Measurements from ENCODE around the gene EIF3I. TPM values are rescaled to one million over a fixed set of nuclear protein-coding genes. Genes with fewer than 3 reads are reported as not detected.

Gene EIF3I
- polyA plus RNA-seq, 2 of the 4 experiments (the other 2 are of a cell fraction): 300 to 318 TPM

DNA sequence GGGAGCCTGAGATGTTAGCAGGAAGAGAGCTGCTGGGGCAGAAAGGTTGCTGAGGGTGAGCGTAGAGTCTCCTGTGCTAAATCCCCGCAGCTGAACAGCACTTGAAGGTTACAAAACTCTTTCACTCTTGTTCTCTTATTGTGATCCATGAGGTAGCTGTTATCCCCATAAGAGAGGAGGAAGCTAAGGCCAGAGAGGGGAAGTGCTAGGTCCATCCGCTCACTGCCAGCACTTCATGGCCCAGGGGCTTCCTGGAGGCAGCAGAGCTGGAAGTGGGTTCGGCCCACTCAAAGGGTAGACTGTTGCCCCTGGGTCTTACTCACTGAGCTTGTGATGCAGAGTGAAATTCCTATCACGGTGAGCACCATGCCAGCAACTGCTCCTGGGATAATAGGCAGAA is 5.6 kb upstream of the EIF3I start:
- Histone ChIP-seq H3K4me2 (no peak overlapping the region), H3K4me1 (peaks cover 8% of the 10 kb centered on the region; the same call in 2 of the 3 replicates), H3K9me3 (no peaks in the 10 kb centered on the region), H3K4me3 (no peak overlapping the region), H3K27ac (no peak overlapping the region)
- ChIA-PET POLR2A (interaction anchor here (1.4 to 1.8 kb wide), 3 partner anchors 25 to 119 kb away, joined by 3 to 10 read pairs (median 8); partner anchors contain the start of genes MARCKSL1 and TXLNA), CTCF (interaction anchor here (0.5 to 10.4 kb wide), 23 partner anchors 10 to 198 kb away, joined by 3 to 96 read pairs (median 6); partner anchors contain the start of genes CCDC28B, FAM167B, IQCC and LCK)
- TF ChIP-seq, protein P1, sequence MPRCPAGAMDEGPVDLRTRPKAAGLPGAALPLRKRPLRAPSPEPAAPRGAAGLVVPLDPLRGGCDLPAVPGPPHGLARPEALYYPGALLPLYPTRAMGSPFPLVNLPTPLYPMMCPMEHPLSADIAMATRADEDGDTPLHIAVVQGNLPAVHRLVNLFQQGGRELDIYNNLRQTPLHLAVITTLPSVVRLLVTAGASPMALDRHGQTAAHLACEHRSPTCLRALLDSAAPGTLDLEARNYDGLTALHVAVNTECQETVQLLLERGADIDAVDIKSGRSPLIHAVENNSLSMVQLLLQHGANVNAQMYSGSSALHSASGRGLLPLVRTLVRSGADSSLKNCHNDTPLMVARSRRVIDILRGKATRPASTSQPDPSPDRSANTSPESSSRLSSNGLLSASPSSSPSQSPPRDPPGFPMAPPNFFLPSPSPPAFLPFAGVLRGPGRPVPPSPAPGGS (IDR thresholded peaks at IDR 0.05): no peak
- TF ChIP-seq ZSCAN20 (CRISPR knock-in tag; IDR thresholded peaks at IDR 0.05) (no peak), RFX5 (IDR thresholded peaks at IDR 0.05) (no peak), BHLHE40 (IDR thresholded peaks at IDR 0.05; ENCODE audit: low read depth, low read length) (no peak), PHF8 (IDR thresholded peaks at IDR 0.05; ENCODE audit: borderline replicate concordance, low read depth) (no peak), POLR2AphosphoS2 (conservative IDR thresholded peaks at IDR 0.05; ENCODE audit: low read length) (no peak), FOXS1 (CRISPR knock-in tag; IDR thresholded peaks at IDR 0.05) (no peak), FOSL2 (IDR thresholded peaks at IDR 0.05) (no peak), FOSL2 (CRISPR knock-in tag; IDR thresholded peaks at IDR 0.05) (no peak), MAZ (IDR thresholded peaks at IDR 0.05; ENCODE audit: borderline replicate concordance, low read depth, low read length) (no peak), GATA3 (IDR thresholded peaks at IDR 0.05; ENCODE audit: borderline replicate concordance) (no peak), CHD2 (IDR thresholded peaks at IDR 0.05; ENCODE audit: low read length, partially characterized antibody) (no peak), CBX2 (IDR thresholded peaks at IDR 0.05; ENCODE audit: borderline replicate concordance, low read depth) (no peak), CHD4 (IDR thresholded peaks at IDR 0.05; ENCODE audit: borderline replicate concordance) (no peak), NR3C1 (IDR thresholded peaks at IDR 0.05) (no peak), HOXB13 (CRISPR knock-in tag; IDR thresholded peaks at IDR 0.05; ENCODE audit: low read depth) (no peak), JUN (IDR thresholded peaks at IDR 0.05) (no peak)
- TF ChIP-seq, protein P2, sequence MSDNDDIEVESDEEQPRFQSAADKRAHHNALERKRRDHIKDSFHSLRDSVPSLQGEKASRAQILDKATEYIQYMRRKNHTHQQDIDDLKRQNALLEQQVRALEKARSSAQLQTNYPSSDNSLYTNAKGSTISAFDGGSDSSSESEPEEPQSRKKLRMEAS (IDR thresholded peaks at IDR 0.05): no peak
- TF ChIP-seq, protein P3, sequence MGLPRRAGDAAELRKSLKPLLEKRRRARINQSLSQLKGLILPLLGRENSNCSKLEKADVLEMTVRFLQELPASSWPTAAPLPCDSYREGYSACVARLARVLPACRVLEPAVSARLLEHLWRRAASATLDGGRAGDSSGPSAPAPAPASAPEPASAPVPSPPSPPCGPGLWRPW (IDR thresholded peaks at IDR 0.05): no peak
- TF ChIP-seq, protein P4, sequence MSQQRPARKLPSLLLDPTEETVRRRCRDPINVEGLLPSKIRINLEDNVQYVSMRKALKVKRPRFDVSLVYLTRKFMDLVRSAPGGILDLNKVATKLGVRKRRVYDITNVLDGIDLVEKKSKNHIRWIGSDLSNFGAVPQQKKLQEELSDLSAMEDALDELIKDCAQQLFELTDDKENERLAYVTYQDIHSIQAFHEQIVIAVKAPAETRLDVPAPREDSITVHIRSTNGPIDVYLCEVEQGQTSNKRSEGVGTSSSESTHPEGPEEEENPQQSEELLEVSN (IDR thresholded peaks at IDR 0.05; ENCODE audit: borderline replicate concordance, low read depth): no peak
- ATAC-seq: no peak
- no peak for DNase-seq (ENCODE audit: low read depth in 1 of 2, low spot score in 1 of 2)
- 92% methylated on average over 5 of the region's 5 CpGs for WGBS (ENCODE audit: missing lambda C conversion rate)
- no peak for FAIRE-seq

DNA sequence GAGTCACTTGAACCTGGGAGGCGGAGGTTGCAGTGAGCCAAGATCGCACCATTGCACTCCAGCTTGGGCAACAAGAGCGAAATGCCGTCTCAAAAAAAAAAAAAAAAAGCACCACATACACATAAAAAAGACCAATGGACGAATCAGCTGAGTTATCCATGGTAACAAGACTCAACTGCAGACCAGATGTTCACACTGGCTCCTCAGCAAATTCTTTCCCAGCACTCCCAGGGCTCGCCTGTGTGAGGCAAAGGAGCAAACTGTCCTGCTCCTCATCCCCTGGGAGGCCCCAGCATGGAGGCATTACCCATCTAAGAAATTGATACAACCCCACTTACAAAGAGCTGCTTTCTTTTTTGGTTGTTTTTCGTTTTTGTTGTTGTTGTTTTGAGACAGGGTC is 3.2 kb upstream of the EIF3I start:
- H3K4me3 ChIP-seq: no peak overlapping the region
- WGBS (ENCODE audit: missing lambda C conversion rate): 87% methylated on average over 7 of the region's 7 CpGs
- CTCF ChIA-PET: interaction anchor here (1.2 to 10.4 kb wide), 3 partner anchors 21 to 98 kb away, joined by 4 to 96 read pairs (median 20); partner anchors contain the start of genes FAM167B and LCK
- DNase-seq (ENCODE audit: low read depth in 1 of 2, low spot score in 1 of 2): no peak
- no peaks in the 10 kb centered on the region for H3K9me3 ChIP-seq
- no peak for FAIRE-seq
- POLR2A ChIA-PET: no interaction called here
- no peak overlapping the region for H3K27ac ChIP-seq
- no peak overlapping the region for H3K4me2 ChIP-seq
- TF ChIP-seq PHF8 (IDR thresholded peaks at IDR 0.05; ENCODE audit: borderline replicate concordance, low read depth) (no peak), HOXB13 (CRISPR knock-in tag; IDR thresholded peaks at IDR 0.05; ENCODE audit: low read depth) (no peak), CEBPB (IDR thresholded peaks at IDR 0.05) (no peak), ESRRA (IDR thresholded peaks at IDR 0.05; ENCODE audit: borderline replicate concordance, low read length) (no peak), CBX2 (IDR thresholded peaks at IDR 0.05; ENCODE audit: borderline replicate concordance, low read depth) (no peak), FOSB (CRISPR knock-in tag; IDR thresholded peaks at IDR 0.05) (no peak), CHD2 (IDR thresholded peaks at IDR 0.05; ENCODE audit: low read length, partially characterized antibody) (no peak)
- TF ChIP-seq, protein P1 (IDR thresholded peaks at IDR 0.05): no peak
- TF ChIP-seq, protein P5, sequence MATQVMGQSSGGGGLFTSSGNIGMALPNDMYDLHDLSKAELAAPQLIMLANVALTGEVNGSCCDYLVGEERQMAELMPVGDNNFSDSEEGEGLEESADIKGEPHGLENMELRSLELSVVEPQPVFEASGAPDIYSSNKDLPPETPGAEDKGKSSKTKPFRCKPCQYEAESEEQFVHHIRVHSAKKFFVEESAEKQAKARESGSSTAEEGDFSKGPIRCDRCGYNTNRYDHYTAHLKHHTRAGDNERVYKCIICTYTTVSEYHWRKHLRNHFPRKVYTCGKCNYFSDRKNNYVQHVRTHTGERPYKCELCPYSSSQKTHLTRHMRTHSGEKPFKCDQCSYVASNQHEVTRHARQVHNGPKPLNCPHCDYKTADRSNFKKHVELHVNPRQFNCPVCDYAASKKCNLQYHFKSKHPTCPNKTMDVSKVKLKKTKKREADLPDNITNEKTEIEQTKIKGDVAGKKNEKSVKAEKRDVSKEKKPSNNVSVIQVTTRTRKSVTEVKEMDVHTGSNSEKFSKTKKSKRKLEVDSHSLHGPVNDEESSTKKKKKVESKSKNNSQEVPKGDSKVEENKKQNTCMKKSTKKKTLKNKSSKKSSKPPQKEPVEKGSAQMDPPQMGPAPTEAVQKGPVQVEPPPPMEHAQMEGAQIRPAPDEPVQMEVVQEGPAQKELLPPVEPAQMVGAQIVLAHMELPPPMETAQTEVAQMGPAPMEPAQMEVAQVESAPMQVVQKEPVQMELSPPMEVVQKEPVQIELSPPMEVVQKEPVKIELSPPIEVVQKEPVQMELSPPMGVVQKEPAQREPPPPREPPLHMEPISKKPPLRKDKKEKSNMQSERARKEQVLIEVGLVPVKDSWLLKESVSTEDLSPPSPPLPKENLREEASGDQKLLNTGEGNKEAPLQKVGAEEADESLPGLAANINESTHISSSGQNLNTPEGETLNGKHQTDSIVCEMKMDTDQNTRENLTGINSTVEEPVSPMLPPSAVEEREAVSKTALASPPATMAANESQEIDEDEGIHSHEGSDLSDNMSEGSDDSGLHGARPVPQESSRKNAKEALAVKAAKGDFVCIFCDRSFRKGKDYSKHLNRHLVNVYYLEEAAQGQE (IDR thresholded peaks at IDR 0.05): no peak
- H3K4me1 ChIP-seq: peaks cover 17% of the 10 kb centered on the region
- ATAC-seq: no peak

Measured in A549 (cell line).